Measurements from ENCODE around the gene QRFP.

QRFP gene

GRCh38 chr9:130888146-130888885, 8.3 kb downstream of the QRFP start:
- no peak for DNase-seq

GRCh38 chr9:130887494-130888144, 9.0 kb downstream of the QRFP start:
- no peak for DNase-seq

- DNase-seq = no peak
Observed at GRCh38 chr9:130886981-130887380, 9.6 kb downstream of the QRFP start.

GRCh38 chr9:130885484-130886375, 10.9 kb downstream of the QRFP start:
- no peak for DNase-seq

GRCh38 chr9:130884542-130885483, 11.8 kb downstream of the QRFP start:
- DNase-seq = no peak

DNA sequence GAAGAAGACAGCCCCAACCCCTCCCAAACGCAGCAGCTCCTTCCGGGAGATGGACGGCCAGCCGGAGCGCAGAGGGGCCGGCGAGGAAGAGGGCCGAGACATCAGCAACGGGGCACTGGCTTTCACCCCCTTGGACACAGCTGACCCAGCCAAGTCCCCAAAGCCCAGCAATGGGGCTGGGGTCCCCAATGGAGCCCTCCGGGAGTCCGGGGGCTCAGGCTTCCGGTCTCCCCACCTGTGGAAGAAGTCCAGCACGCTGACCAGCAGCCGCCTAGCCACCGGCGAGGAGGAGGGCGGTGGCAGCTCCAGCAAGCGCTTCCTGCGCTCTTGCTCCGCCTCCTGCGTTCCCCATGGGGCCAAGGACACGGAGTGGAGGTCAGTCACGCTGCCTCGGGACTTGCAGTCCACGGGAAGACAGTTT, 12.5 kb downstream of the QRFP start:
- no peak for DNase-seq

DNA sequence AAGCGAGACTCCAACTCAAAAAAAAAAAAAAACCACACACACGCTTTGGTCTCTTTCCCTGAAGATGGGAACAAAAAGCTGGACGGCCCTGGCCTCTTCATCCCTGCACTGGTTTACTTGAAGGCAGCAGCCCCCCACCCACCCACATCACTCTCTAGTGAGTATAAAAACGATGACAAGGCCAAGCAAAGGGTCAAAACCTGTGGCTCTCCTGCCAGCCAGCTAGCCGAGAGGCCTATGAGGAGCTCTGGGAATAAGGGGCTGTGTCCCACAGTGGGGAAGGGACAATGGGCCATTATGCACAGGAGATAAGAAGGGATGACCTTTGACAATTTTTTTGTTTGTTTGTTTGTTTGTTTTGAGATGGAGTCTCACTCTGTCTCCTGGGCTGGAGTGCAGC, 13.1 kb downstream of the QRFP start:
- DNase-seq = no peak

GRCh38 chr9:130882696-130883225, 13.9 kb downstream of the QRFP start:
- no peak for DNase-seq

DNA sequence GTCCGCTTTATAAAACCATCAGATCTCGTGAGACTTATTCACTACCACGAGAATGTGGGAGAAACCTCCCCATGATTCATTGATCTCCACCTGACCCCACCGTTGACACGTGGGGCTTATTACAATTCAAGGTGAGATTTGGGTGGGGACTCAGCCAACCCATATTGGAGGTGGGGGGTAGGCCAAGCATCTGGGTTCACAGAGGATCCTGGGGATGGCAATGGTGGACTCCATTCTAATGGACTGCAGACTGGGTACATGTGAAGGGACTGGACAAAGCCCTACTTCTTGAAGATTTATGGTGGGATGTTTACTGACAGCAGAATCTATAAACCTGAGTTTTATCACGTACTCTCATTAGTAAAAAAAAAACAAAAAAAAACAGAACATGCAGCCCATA, 15.1 kb downstream of the QRFP start:
- no peak for DNase-seq

- DNase-seq = no peak
Observed at GRCh38 chr9:130880599-130881220, 15.9 kb downstream of the QRFP start.

GRCh38 chr9:130879863-130880411, 16.7 kb downstream of the QRFP start:
- no peak for DNase-seq

GRCh38 chr9:130878295-130878694, 18.3 kb downstream of the QRFP start:
- DNase-seq = no peak

GRCh38 chr9:130877300-130877699, 19.3 kb downstream of the QRFP start:
- DNase-seq = no peak

DNA sequence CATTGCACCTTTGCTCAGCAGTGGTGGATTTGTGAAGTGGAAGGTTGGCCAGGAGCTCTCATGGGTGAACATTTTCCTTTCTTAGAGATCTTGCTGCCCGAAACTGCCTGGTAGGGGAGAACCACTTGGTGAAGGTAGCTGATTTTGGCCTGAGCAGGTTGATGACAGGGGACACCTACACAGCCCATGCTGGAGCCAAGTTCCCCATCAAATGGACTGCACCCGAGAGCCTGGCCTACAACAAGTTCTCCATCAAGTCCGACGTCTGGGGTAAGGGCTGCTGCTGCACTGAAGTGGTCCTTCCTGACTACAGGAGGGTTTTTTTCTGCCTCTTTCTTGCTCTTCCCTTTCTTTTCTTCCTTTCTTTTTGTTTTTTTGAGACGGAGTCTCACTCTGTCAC, 21.8 kb downstream of the QRFP start:
- no peak for DNase-seq

- no peak for DNase-seq
Observed at GRCh38 chr9:130873966-130874365, 22.6 kb downstream of the QRFP start.

- DNase-seq = no peak
Observed at GRCh38 chr9:130872912-130873503, 23.6 kb downstream of the QRFP start.

GRCh38 chr9:130872508-130872907, 24.1 kb downstream of the QRFP start:
- DNase-seq = no peak

DNA sequence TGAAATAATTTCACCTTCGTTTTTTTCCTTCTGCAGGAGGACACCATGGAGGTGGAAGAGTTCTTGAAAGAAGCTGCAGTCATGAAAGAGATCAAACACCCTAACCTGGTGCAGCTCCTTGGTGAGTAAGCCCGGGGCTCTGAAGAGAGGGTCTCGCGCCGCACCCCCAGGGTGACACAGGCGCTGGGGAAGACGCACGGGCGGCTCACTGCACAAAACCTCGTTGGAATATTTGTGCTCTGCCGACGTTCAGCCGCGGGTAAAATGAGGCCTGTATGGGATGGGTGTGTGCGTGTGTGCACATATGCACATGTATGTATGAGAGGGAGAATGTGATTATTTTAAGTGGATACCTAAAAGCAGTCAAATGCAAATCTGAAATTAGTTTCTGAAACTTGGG, 24.5 kb downstream of the QRFP start:
- no peak for DNase-seq

DNA sequence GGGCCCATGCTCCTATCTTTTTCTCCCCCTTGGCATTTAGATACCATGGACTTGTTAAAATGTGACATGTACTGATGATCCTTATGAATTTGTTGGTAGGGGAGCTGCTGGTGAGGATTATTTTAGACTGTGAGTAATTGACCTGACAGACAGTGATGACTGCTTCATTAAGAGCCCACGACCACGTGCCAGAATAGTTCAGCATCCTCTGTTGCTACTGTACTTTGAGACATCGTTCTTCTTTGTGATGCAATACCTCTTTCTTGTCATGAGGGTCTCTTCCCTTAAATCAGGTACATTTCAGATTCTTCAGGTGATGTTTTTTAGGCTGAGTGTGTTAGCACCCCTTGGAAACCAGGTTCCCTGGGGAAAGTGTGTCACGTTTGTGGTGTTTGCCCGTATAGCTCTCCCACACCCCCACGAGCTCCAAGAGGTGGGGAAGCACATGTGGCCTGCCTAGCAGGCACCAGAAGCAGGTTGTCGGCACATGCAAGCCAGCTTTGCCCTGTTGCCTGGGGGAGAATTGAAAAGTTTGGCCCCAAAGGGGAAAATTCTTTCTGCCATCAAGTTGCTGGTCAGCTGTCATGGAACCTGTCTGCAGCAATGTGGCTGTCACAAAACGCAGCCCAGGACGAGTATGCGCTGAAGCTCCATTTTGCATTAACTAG, 25.1 kb downstream of the QRFP start:
- DNase-seq = no peak
